Colonic mucosa (tissue), 4 donors: ENCODE results near the gene CGGBP1. TPM values are rescaled to one million over a fixed set of nuclear protein-coding genes. Genes with fewer than 3 reads are reported as not detected.
"Not testable (repeated sequence)": the region's sequence is repeated elsewhere in the genome, so short reads cannot be mapped to it uniquely, and the experiment has no call there.

Experiments used
- DNase-seq: peaks from one replicate; pipeline ENCODE4 v3.0.0-alpha.2; 2020
- H3K27ac ChIP-seq: fragments of 200-600 bp; one replicate; pipeline ENCODE4 v1.8.0; 2021
- H3K27me3 ChIP-seq: fragments of 200-600 bp; one replicate; pipeline ENCODE4 v1.8.0; 2021
- H3K36me3 ChIP-seq: fragments of 200-600 bp; one replicate; pipeline ENCODE4 v1.8.0; 2021
- H3K4me1 ChIP-seq: fragments of 200-600 bp; one replicate; pipeline ENCODE4 v1.8.0; 2021; ENCODE audit warnings: mild to moderate bottlenecking
- H3K4me3 ChIP-seq: fragments of 200-600 bp; one replicate; pipeline ENCODE4 v1.8.0; 2021
- H3K9ac ChIP-seq, 2 donors: one replicate each; pipeline ENCODE4 v1.7.0; 2013; ENCODE audit warnings: control low read depth in 2 of 2, low read depth in 2 of 2, low read length in 2 of 2
- H3K9me3 ChIP-seq: fragments of 200-600 bp; one replicate; pipeline ENCODE4 v1.8.0; 2021
- intact Hi-C: fragments of 100-400 bp; cut with DNase I; formaldehyde crosslinking; loops from one replicate; pipeline ENCODE4 v1.14.1; 2022
- total RNA-seq, 2 donors: library from RNA; stranded (reverse); fragmentation: NEBNext Ultra II Directional in 1 of 2; extraction: Animal tissue kit (Norgen Biotek cat#: 25700) in 1 of 2; gene quantifications; one replicate each; pipeline ENCODE4 v1.2.1, GENCODE V29; 2021
- TF ChIP-seq, protein P1 (sequence below): fragments of 200-600 bp; IDR thresholded peaks from one replicate; pipeline ENCODE4 v1.8.0; 2022; ENCODE audit warnings: antibody characterized with exemption, mild to moderate bottlenecking
- donor health status: healthy.
- donor health status: DM: no; HTN: no; CAD: no.
- donor health status: DM: no; HTN: no; CAD: no.

Gene CGGBP1
- total RNA-seq, 2 donors from 2014 or later = 48.6 to 57.7 TPM

DNA sequence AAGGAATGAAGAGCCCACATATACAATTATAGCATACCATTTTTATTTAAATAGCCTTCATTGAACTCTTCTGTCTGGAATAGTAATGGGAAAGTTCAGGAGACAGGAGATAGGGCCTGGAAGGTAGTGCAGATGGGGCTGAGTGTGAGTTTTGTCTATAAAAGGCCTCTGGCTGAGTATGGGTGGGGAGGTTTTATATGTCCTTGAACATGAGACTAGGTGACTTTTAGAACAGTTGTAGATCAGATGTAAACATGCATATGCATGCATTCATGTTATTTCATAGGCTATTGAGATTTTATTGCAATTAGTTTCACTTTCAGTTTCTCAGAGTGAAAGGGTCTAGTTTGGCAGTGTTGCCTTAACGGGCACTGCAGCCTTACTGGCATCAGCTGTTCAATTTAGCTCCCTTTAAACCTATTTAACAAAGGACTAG, 27.1 kb downstream of the CGGBP1 start:
- H3K4me3 ChIP-seq = peak overlapping the region; percentile 1

DNA sequence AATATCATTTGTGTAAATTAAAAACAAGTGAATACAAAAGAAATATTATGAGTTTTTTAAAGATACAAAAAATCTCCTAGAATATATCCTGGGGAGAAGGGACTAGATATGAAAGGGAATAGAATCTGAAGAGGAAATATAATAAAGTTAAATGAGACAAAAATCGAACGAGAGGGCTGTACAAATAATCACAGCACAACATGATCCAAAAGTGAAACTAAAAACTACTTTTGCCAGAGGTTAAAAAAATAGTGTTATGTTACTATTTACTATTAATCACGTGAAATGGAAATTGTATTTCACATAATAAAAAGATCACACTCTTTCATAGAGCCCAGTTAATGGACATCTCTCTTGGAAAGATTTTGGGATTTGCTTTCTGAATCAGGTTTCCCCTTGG, 28.6 kb downstream of the CGGBP1 start:
- H3K36me3 ChIP-seq = no peaks in the 10 kb centered on the region
- intact Hi-C loops = no loop called here
- no peaks in the 10 kb centered on the region for H3K27me3 ChIP-seq
- no peak overlapping the region for H3K9ac ChIP-seq
- H3K4me3 ChIP-seq = no peak overlapping the region
- DNase-seq = no peak
- TF ChIP-seq, protein P1, sequence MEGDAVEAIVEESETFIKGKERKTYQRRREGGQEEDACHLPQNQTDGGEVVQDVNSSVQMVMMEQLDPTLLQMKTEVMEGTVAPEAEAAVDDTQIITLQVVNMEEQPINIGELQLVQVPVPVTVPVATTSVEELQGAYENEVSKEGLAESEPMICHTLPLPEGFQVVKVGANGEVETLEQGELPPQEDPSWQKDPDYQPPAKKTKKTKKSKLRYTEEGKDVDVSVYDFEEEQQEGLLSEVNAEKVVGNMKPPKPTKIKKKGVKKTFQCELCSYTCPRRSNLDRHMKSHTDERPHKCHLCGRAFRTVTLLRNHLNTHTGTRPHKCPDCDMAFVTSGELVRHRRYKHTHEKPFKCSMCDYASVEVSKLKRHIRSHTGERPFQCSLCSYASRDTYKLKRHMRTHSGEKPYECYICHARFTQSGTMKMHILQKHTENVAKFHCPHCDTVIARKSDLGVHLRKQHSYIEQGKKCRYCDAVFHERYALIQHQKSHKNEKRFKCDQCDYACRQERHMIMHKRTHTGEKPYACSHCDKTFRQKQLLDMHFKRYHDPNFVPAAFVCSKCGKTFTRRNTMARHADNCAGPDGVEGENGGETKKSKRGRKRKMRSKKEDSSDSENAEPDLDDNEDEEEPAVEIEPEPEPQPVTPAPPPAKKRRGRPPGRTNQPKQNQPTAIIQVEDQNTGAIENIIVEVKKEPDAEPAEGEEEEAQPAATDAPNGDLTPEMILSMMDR = no peak
- H3K9me3 ChIP-seq = no peaks in the 10 kb centered on the region
- no peak overlapping the region for H3K27ac ChIP-seq
- H3K4me1 ChIP-seq = no peaks in the 10 kb centered on the region

More for the DNA sequence above, 27.1 kb downstream of the CGGBP1 start:
- DNase-seq = no peak
- no peaks in the 10 kb centered on the region for H3K9me3 ChIP-seq
- H3K36me3 ChIP-seq = no peaks in the 10 kb centered on the region
- H3K9ac ChIP-seq = no peak overlapping the region
- no peaks in the 10 kb centered on the region for H3K27me3 ChIP-seq
- no peak overlapping the region for H3K27ac ChIP-seq
- TF ChIP-seq, protein P1 = no peak
- intact Hi-C loops = no loop called here
- no peaks in the 10 kb centered on the region for H3K4me1 ChIP-seq

DNA sequence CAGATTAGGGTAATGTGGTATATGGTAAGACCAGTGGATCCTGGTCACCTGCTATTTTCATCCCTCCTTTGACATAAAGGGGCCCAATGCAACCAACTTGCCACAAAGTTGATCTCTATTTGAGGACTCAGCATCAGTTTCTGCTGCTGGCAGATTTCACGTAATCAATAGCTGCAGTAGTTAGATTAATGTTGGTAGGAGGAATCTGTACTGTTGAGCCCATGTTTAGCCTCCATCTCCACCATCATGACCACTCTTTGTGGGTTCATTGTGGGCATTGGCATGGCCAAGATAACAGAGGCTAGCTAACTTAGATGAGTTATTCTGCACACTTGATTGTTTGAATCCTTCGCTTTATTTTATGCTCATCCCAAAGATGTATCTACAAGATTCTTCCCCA, 29.9 kb downstream of the CGGBP1 start:
- Histone ChIP-seq H3K27ac (no peak overlapping the region), H3K9ac (no peak overlapping the region), H3K9me3 (no peaks in the 10 kb centered on the region), H3K4me3 (no peak overlapping the region), H3K4me1 (no peaks in the 10 kb centered on the region), H3K27me3 (no peaks in the 10 kb centered on the region), H3K36me3 (no peaks in the 10 kb centered on the region)
- no peak for DNase-seq
- intact Hi-C loops = no loop called here
- TF ChIP-seq, protein P1 = no peak

GRCh38 chr3:88025001-88025552, 33.7 kb downstream of the CGGBP1 start:
- intact Hi-C loops = no loop called here

DNA sequence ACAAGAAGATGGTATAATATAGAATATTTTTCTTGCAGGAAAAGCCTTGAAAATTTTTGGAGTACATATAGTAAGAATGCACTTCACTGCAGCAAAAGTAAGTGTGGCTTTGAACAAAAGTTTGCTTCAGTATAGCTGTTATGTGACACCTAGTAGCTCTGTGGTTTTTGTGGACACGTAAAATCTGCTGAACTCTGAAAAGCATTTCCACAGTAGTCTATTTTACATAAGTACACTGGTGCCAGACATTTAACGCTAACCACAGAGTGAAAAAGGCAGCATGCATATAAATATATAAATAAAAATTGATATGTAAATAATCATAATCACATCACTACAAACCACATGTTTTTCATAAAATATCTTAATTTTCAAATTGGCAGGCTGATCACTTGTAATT, 39.8 kb downstream of the CGGBP1 start:
- no peaks in the 10 kb centered on the region for H3K9me3 ChIP-seq
- no peak for DNase-seq
- H3K4me1 ChIP-seq = no peaks in the 10 kb centered on the region
- no peaks in the 10 kb centered on the region for H3K36me3 ChIP-seq
- no peak overlapping the region for H3K27ac ChIP-seq
- intact Hi-C loops = no loop called here
- no peak overlapping the region for H3K9ac ChIP-seq
- no peaks in the 10 kb centered on the region for H3K27me3 ChIP-seq
- TF ChIP-seq, protein P1 = no peak
- H3K4me3 ChIP-seq = no peak overlapping the region

More at GRCh38 chr3:88025001-88025552, 33.7 kb downstream of the CGGBP1 start:
- Histone ChIP-seq H3K9ac (no peak overlapping the region), H3K27ac (no peak overlapping the region), H3K36me3 (no peaks in the 10 kb centered on the region), H3K27me3 (no peaks in the 10 kb centered on the region), H3K9me3 (no peaks in the 10 kb centered on the region), H3K4me3 (no peak overlapping the region), H3K4me1 (no peaks in the 10 kb centered on the region)
- DNase-seq = no peak
- TF ChIP-seq, protein P1 = no peak

DNA sequence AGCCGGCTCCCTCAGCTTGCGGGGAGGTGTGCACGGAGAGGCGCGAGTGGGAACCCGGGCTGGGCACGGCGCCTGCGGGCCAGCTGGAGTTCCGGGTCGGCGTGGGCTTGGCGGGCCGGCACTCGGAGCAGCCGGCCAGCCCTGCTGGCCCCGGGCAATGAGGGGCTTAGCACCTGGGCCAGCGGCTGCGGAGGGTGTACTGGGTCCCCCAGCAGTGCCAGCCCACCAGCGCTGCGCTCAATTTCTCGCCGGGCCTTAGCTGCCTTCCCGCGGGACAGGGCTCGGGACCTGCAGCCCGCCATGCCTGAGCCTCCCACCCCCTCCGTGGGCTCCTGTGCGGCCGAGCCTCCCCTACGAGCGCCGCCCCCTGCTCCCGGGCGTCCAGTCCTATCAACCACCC, 43.1 kb downstream of the CGGBP1 start:
- H3K9me3 ChIP-seq, H3K36me3 ChIP-seq, H3K27me3 ChIP-seq, DNase-seq, H3K4me3 ChIP-seq, H3K27ac ChIP-seq, H3K4me1 ChIP-seq, intact Hi-C loops, H3K9ac ChIP-seq: not testable (repeated sequence)
